Peyer's patch (tissue), 4 donors: ENCODE measurements around the gene DNAJC10.

Experiments used
- POLR2A ChIP-seq, 2 donors: fragments of 450-650 bp; IDR thresholded peaks; one replicate each; pipeline ENCODE4 v1.5.1; 2017; ENCODE audit warnings: antibody characterized with exemption in 2 of 2, mild to moderate bottlenecking in 2 of 2, moderate library complexity in 2 of 2
- TF ChIP-seq, protein P1 (sequence below), 6 experiments: fragments of 450-650 bp in 4 of 6; fragments of 200-600 bp in 2 of 6; sonication (generic) in 1 of 6; IDR thresholded peaks; one replicate each; pipeline ENCODE4 v1.5.1; 2017 to 2019; ENCODE audit warnings: antibody characterized with exemption in 6 of 6, mild to moderate bottlenecking in 3 of 6, moderate library complexity in 1 of 6

DNA sequence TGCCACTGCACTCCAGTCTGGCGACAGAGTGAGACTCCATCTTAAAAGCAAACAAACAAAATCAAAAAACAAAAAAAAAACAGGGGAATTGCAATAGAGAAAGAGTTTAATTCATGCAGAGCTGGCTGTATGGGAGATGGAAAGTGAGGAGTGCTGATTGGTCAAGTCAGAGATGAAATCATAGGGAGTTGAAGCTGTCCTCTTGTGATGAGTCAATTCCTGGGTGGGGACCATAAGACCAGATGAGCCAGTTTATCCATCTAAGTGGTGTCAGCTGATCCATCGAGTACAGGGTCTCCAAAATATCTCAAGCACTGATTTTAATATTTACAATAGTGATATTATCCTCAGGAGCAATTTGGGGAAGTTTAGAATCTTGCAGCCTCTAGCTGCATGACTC, 105.1 kb downstream of the DNAJC10 start:
- TF ChIP-seq, protein P1, sequence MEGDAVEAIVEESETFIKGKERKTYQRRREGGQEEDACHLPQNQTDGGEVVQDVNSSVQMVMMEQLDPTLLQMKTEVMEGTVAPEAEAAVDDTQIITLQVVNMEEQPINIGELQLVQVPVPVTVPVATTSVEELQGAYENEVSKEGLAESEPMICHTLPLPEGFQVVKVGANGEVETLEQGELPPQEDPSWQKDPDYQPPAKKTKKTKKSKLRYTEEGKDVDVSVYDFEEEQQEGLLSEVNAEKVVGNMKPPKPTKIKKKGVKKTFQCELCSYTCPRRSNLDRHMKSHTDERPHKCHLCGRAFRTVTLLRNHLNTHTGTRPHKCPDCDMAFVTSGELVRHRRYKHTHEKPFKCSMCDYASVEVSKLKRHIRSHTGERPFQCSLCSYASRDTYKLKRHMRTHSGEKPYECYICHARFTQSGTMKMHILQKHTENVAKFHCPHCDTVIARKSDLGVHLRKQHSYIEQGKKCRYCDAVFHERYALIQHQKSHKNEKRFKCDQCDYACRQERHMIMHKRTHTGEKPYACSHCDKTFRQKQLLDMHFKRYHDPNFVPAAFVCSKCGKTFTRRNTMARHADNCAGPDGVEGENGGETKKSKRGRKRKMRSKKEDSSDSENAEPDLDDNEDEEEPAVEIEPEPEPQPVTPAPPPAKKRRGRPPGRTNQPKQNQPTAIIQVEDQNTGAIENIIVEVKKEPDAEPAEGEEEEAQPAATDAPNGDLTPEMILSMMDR (IDR thresholded peaks at IDR 0.05), result no peak
- no peak for TF ChIP-seq POLR2A (IDR thresholded peaks at IDR 0.05)
